ENCODE measurements around the gene MTFR2.

Gene MTFR2

DNA sequence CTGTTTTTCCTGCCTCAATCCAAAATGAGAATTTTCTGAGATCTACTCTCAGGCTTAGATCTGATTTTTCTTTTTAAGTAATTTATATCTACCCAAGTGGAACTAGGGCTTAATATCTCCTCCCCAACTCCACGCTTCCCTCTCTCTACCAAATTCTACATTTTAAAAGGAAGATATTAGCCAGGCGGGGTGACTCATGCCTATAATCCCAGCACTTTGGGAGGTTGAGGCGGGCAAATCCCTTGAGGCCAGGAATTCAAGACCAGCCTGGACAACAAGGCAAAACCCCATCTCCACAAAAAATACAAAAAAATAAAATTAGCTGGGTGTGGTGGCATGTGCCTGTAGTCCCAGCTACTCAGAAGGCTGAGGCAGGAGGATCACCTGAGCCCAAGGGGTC is 61.0 kb downstream of the MTFR2 start:
- no peak for DNase-seq (ENCODE audit: low read depth)
- H3K4me3 ChIP-seq (replicated peaks; ENCODE audit: low read depth, low read length) = no peak overlapping the region

GRCh38 chr6:136188486-136188885 is 61.6 kb downstream of the MTFR2 start:
- no peak for DNase-seq (ENCODE audit: low read depth)
- TF ChIP-seq, protein P1, sequence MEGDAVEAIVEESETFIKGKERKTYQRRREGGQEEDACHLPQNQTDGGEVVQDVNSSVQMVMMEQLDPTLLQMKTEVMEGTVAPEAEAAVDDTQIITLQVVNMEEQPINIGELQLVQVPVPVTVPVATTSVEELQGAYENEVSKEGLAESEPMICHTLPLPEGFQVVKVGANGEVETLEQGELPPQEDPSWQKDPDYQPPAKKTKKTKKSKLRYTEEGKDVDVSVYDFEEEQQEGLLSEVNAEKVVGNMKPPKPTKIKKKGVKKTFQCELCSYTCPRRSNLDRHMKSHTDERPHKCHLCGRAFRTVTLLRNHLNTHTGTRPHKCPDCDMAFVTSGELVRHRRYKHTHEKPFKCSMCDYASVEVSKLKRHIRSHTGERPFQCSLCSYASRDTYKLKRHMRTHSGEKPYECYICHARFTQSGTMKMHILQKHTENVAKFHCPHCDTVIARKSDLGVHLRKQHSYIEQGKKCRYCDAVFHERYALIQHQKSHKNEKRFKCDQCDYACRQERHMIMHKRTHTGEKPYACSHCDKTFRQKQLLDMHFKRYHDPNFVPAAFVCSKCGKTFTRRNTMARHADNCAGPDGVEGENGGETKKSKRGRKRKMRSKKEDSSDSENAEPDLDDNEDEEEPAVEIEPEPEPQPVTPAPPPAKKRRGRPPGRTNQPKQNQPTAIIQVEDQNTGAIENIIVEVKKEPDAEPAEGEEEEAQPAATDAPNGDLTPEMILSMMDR (IDR thresholded peaks at IDR 0.05; ENCODE audit: low read length, missing control alignments) = no peak
- H3K4me3 ChIP-seq (replicated peaks; ENCODE audit: low read depth, low read length) = no peak overlapping the region

More for the DNA sequence above, 61.0 kb downstream of the MTFR2 start:
- TF ChIP-seq, protein P1 (IDR thresholded peaks at IDR 0.05; ENCODE audit: low read length, missing control alignments) = no peak

DNA sequence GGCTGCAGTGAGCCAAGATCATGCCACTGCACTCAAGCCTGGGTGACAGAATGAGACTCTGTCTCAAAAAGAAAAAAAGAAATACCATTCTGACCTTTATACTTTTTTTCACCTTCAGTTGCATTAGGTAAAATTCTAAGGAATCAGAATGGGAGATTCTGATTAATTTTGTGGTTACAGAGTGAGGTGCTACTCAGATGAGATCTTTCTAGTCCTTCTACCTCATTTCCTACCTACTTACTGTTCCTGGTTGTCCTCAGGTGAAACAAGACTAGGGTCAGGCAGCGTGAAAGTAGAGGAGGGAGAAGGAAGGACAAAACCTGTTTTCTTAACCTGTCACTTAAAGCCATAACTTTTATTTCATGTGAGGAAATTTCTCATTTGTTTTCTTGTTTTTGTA is 63.7 kb downstream of the MTFR2 start:
- TF ChIP-seq, protein P1 (IDR thresholded peaks at IDR 0.05; ENCODE audit: low read length, missing control alignments) = no peak
- H3K4me3 ChIP-seq (replicated peaks; ENCODE audit: low read depth, low read length) = no peak overlapping the region
- DNase-seq (ENCODE audit: low read depth) = no peak

DNA sequence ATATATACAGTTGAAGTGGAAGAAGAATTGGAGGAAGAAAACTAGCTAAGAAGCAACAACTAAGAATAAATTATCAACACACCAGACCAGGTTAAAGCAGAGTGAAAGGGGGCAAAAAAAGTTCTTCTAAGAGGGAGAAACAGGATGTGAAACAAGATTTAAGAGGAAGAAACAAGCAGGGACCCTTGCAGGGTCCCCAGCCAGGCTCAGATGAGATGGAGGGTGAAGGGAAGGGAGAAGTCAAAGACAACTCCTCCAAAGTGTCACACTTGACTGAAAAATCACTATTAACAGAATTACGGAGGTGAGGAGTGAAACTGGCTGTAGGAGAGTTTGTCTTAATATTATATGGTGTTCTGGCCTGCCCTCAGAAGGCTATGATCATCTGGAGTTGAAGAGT is 65.4 kb downstream of the MTFR2 start:
- TF ChIP-seq, protein P1 (IDR thresholded peaks at IDR 0.05; ENCODE audit: low read length, missing control alignments) = no peak
- H3K4me3 ChIP-seq (replicated peaks; ENCODE audit: low read depth, low read length) = no peak overlapping the region
- no peak for DNase-seq (ENCODE audit: low read depth)

DNA sequence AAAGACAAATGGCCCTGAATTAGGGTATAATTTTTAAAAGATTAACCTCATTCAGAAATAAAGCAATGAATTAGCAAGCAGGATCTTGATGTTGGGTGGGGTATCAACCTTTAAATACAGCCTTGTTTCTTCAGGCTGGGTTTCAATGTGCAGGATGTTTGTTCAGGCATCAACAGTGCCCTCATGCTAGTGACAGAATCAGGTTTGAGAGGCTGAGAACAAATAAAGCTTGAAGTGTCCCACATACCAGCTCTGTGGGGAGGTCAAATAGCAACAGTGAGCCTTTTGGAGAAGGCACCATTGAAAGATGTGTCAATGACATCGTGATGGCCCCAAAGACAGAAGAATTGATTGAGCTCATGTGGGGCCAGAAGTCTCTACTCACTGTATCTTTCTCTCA is 68.2 kb downstream of the MTFR2 start:
- TF ChIP-seq, protein P1 (IDR thresholded peaks at IDR 0.05; ENCODE audit: low read length, missing control alignments) = no peak
- DNase-seq (ENCODE audit: low read depth) = no peak

GRCh38 chr6:136181512-136181833 is 68.6 kb downstream of the MTFR2 start:
- H3K4me3 ChIP-seq (replicated peaks; ENCODE audit: low read depth, low read length) = no peak overlapping the region
- no peak for DNase-seq (ENCODE audit: low read depth)
- TF ChIP-seq, protein P1 (IDR thresholded peaks at IDR 0.05; ENCODE audit: low read length, missing control alignments) = no peak

More for the DNA sequence above, 68.2 kb downstream of the MTFR2 start:
- no peak overlapping the region for H3K4me3 ChIP-seq (replicated peaks; ENCODE audit: low read depth, low read length)

All from fibroblast of pulmonary artery (primary cell).